ENCODE measurements around the gene PLIN4. TPM values are rescaled to one million over a fixed set of nuclear protein-coding genes. Genes with fewer than 3 reads are reported as not detected.

Gene PLIN4
- total and polyA plus RNA-seq, 10 of the 15 experiments (the other 5 are each of a cell fraction or from before 2014, with no cell fraction given), result 0.01 to 0.11 (median 0.05) TPM; not detected in 2

DNA sequence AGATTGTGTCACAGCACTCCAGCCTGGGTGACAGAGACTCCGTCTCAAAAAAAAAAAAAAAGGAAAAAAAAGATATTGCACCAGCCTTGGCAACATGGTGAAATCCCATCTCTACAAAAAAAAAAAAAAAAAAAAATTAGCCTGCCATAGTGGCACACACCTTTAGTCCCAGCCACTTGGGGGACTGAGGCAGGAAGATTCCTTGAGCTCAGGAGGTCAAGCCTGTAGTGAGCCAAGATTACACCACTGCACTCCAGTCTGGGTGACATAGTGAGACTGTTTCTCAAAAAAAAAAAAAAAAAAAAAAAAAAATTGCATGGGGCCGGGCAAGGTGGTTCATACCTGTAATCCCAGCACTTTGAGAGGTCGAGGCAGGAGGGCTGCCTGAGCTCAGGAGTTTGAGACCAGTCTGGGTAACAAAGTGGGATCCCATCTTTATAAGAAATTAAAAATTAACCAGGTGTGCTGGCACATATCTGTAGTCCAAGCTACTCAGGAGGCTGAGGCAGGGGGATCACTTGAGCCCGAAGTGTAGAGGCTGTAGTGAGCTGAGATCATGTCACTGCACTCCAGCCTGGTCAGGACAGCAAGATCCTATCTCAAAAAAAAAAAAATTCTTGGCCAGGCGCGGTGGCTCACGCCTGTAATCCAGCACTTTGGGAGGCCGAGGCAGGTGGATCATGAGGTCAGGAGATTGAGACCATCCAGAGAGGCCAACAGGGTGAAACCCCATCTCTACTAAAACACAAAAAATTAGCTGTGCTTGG, 53.3 kb downstream of the PLIN4 start:
- POLR2A ChIA-PET, result interaction anchor here (0.7 kb wide), 1 partner anchor 19 kb away, joined by 3 read pairs; no protein-coding TSS in a partner anchor
- H3K4me2 ChIP-seq (ENCODE audit: control insufficient read depth, insufficient read depth), result no peak overlapping the region
- WGBS (ENCODE audit: insufficient coverage, insufficient replicate concordance, low lambda C conversion rate, missing lambda C conversion rate), result 59% methylated on average over 7 of the region's 8 CpGs
- no peak for DNase-seq (ENCODE audit: low read depth, low spot score)
- in situ Hi-C loops (cut with MboI) (no loop called here), intact Hi-C loops (cut with micrococcal nuclease; ENCODE audit: unreplicated experiment) (no loop called here)
- H4K20me1 ChIP-seq (ENCODE audit: control insufficient read depth, insufficient read depth), result no peaks in the 10 kb centered on the region
- no peak overlapping the region for H3K4me3 ChIP-seq
- FAIRE-seq, result no peak
- no peak for ATAC-seq
- H3K36me3 ChIP-seq (ENCODE audit: control insufficient read depth in 2 of 2, insufficient read depth in 2 of 2, low read length in 1 of 2), result no peaks in the 10 kb centered on the region
- SMC1A ChIA-PET (ENCODE audit: uncharacterized antibody, unreplicated experiment), result no interaction called here
- CTCF ChIA-PET, result interaction anchor here (0.8 kb wide), 1 partner anchor 113 kb away, joined by 3 read pairs; no protein-coding TSS in a partner anchor
- no peaks in the 10 kb centered on the region for H3K27me3 ChIP-seq (replicated peaks in 1 of 2; ENCODE audit: control insufficient read depth in 2 of 2, insufficient read depth in 2 of 2, low read length in 1 of 2)
- H3K79me2 ChIP-seq (ENCODE audit: control insufficient read depth, insufficient read depth, low read length), result no peaks in the 10 kb centered on the region
- no peak overlapping the region for H2AFZ ChIP-seq (ENCODE audit: control insufficient read depth, low read depth, low read length)
- no peak overlapping the region for H3K27ac ChIP-seq (ENCODE audit: control insufficient read depth, insufficient read depth)
- TF ChIP-seq RUNX3 (IDR thresholded peaks at IDR 0.05; ENCODE audit: low read length) (no peak), MYC (IDR thresholded peaks at IDR 0.05; ENCODE audit: insufficient read depth, insufficient read length, insufficient replicate concordance, low read length, severe bottlenecking) (no peak), EP300 (IDR thresholded peaks at IDR 0.05; ENCODE audit: borderline replicate concordance in 1 of 2, control insufficient read depth in 1 of 2, low read depth in 2 of 2, low read length in 2 of 2) (no peak), ZSCAN29 (IDR thresholded peaks at IDR 0.05) (no peak), TCF3 (IDR thresholded peaks at IDR 0.05; ENCODE audit: borderline replicate concordance, insufficient read depth, low read depth, low read length) (no peak), SUPT20H (IDR thresholded peaks at IDR 0.05; ENCODE audit: borderline replicate concordance, control insufficient read depth, low read depth, low read length) (no peak), NBN (IDR thresholded peaks at IDR 0.05) (no peak), ATF7 (IDR thresholded peaks at IDR 0.05; ENCODE audit: low read depth) (no peak)
- TF ChIP-seq, protein P1, sequence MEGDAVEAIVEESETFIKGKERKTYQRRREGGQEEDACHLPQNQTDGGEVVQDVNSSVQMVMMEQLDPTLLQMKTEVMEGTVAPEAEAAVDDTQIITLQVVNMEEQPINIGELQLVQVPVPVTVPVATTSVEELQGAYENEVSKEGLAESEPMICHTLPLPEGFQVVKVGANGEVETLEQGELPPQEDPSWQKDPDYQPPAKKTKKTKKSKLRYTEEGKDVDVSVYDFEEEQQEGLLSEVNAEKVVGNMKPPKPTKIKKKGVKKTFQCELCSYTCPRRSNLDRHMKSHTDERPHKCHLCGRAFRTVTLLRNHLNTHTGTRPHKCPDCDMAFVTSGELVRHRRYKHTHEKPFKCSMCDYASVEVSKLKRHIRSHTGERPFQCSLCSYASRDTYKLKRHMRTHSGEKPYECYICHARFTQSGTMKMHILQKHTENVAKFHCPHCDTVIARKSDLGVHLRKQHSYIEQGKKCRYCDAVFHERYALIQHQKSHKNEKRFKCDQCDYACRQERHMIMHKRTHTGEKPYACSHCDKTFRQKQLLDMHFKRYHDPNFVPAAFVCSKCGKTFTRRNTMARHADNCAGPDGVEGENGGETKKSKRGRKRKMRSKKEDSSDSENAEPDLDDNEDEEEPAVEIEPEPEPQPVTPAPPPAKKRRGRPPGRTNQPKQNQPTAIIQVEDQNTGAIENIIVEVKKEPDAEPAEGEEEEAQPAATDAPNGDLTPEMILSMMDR (IDR thresholded peaks at IDR 0.05 in 2 of 3, conservative IDR thresholded peaks at IDR 0.05 in 1 of 3; ENCODE audit: control insufficient read depth in 2 of 3, extremely low read depth in 1 of 3, insufficient read depth in 1 of 3, low read depth in 3 of 3, low read length in 3 of 3), result no peak
- TF ChIP-seq, protein P2, sequence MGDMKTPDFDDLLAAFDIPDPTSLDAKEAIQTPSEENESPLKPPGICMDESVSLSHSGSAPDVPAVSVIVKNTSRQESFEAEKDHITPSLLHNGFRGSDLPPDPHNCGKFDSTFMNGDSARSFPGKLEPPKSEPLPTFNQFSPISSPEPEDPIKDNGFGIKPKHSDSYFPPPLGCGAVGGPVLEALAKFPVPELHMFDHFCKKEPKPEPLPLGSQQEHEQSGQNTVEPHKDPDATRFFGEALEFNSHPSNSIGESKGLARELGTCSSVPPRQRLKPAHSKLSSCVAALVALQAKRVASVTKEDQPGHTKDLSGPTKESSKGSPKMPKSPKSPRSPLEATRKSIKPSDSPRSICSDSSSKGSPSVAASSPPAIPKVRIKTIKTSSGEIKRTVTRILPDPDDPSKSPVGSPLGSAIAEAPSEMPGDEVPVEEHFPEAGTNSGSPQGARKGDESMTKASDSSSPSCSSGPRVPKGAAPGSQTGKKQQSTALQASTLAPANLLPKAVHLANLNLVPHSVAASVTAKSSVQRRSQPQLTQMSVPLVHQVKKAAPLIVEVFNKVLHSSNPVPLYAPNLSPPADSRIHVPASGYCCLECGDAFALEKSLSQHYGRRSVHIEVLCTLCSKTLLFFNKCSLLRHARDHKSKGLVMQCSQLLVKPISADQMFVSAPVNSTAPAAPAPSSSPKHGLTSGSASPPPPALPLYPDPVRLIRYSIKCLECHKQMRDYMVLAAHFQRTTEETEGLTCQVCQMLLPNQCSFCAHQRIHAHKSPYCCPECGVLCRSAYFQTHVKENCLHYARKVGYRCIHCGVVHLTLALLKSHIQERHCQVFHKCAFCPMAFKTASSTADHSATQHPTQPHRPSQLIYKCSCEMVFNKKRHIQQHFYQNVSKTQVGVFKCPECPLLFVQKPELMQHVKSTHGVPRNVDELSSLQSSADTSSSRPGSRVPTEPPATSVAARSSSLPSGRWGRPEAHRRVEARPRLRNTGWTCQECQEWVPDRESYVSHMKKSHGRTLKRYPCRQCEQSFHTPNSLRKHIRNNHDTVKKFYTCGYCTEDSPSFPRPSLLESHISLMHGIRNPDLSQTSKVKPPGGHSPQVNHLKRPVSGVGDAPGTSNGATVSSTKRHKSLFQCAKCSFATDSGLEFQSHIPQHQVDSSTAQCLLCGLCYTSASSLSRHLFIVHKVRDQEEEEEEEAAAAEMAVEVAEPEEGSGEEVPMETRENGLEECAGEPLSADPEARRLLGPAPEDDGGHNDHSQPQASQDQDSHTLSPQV (IDR thresholded peaks at IDR 0.05), result no peak
- no TSS peak for BruUV-seq (replicated peaks)
- no peak overlapping the region for H3K9ac ChIP-seq (ENCODE audit: control insufficient read depth, insufficient read depth, low read length)
- no peaks in the 10 kb centered on the region for H3K9me3 ChIP-seq (replicated peaks; ENCODE audit: control insufficient read depth, insufficient read depth, low read length)
- H3K4me1 ChIP-seq (ENCODE audit: control insufficient read depth, insufficient read depth, low read length), result no peaks in the 10 kb centered on the region
- RAD21 ChIA-PET (ENCODE audit: unreplicated experiment), result interaction anchor here (0.7 kb wide), 1 partner anchor 12 kb away, joined by 3 read pairs; no protein-coding TSS in a partner anchor
